HepG2 (cell line): ENCODE results near the gene ARHGEF10L. TPM values are rescaled to one million over a fixed set of nuclear protein-coding genes. Genes with fewer than 3 reads are reported as not detected.

Experiments used
- GABPA ChIP-seq, 2 experiments: IDR thresholded peaks; 2 replicates each; pipeline ENCODE4 v1.6.1; 2011 to 2016; ENCODE audit warnings: low read depth in 2 of 2, low read length in 1 of 2, missing biosample characterization in 1 of 2, missing genetic modification characterization in 1 of 2
- HOXA7 ChIP-seq: sonication (generic); formaldehyde crosslinking; IDR thresholded peaks from 2 replicates; pipeline ENCODE4 v1.8.1; 2022; ENCODE audit warnings: mild to moderate bottlenecking, missing genetic modification reagents, moderate library complexity
- LRRFIP1 ChIP-seq: sonication (generic); formaldehyde crosslinking; conservative IDR thresholded peaks from 2 replicates; pipeline ENCODE4 v1.4.0; 2020; ENCODE audit warnings: missing genetic modification reagents
- MBNL3 ChIP-seq: fragments of 250-450 bp; sonication (Bioruptor Pico); conservative IDR thresholded peaks from 2 replicates; pipeline ENCODE4 v1.8.0; 2022; ENCODE audit warnings: mild to moderate bottlenecking, inconsistent platforms
- NONO ChIP-seq, 2 experiments: fragments of 450-650 bp in 1 of 2; sonication (generic) in 1 of 2; formaldehyde crosslinking in 1 of 2; IDR thresholded peaks in 1 of 2; conservative IDR thresholded peaks in 1 of 2; 2 replicates each; pipeline versions ENCODE4 v1.6.1 to v1.8.0; 2017 to 2022; ENCODE audit warnings: mild to moderate bottlenecking in 1 of 2, missing genetic modification reagents in 1 of 2, moderate library complexity in 1 of 2
- TOPORS ChIP-seq: sonication (generic); formaldehyde crosslinking; IDR thresholded peaks from 2 replicates; pipeline ENCODE4 v1.8.0; 2023; ENCODE audit warnings: mild to moderate bottlenecking, missing genetic modification reagents
- ZFY ChIP-seq: sonication (generic); formaldehyde crosslinking; IDR thresholded peaks from 2 replicates; pipeline ENCODE4 v1.4.0; 2020; ENCODE audit warnings: missing genetic modification reagents
- ZNF230 ChIP-seq: sonication (generic); formaldehyde crosslinking; IDR thresholded peaks from 2 replicates; pipeline ENCODE4 v1.4.0; 2020; ENCODE audit warnings: mild to moderate bottlenecking, missing genetic modification reagents
- ZNF280D ChIP-seq: sonication (generic); formaldehyde crosslinking; IDR thresholded peaks from 2 replicates; pipeline ENCODE4 v1.5.1; 2020; ENCODE audit warnings: mild to moderate bottlenecking, missing genetic modification reagents
- ZNF350 ChIP-seq: sonication (generic); formaldehyde crosslinking; IDR thresholded peaks from 2 replicates; pipeline ENCODE4 v1.4.0; 2020; ENCODE audit warnings: mild to moderate bottlenecking, low read depth, missing genetic modification reagents, borderline replicate concordance
- ZNF777 ChIP-seq: sonication (generic); formaldehyde crosslinking; IDR thresholded peaks from 2 replicates; pipeline ENCODE4 v1.4.0; 2020; ENCODE audit warnings: missing genetic modification reagents
- ZSCAN12 ChIP-seq: sonication (generic); formaldehyde crosslinking; IDR thresholded peaks from 2 replicates; pipeline ENCODE4 v1.9.0; 2021; ENCODE audit warnings: mild to moderate bottlenecking, missing genetic modification reagents
- polyA plus RNA-seq, 8 experiments: library from polyadenylated mRNA; depleted of rRNA in 3 of 8; stranded (reverse) in 7 of 8; unstranded in 1 of 8; fragments of >200 nt; fragmentation: Illumina TruSeq in 4 of 8; extraction: Trizol in 4 of 8; gene quantifications; 2 replicates each; pipeline versions ENCODE4 v1.2.1 to v1.2.3, GENCODE V29; 2011 to 2016; ENCODE audit warnings: low read depth in 4 of 8, missing spikeins in 1 of 8, mixed read lengths in 1 of 8; ENCODE audit not compliant: insufficient read depth in 1 of 8
- total RNA-seq, 5 experiments: library from RNA; depleted of rRNA; stranded (reverse); fragments of >200 nt; fragmentation: Illumina TruSeq; extraction: Trizol; gene quantifications; 2 replicates each; pipeline ENCODE4 v1.2.3, GENCODE V29; 2016; ENCODE audit warnings: low read depth in 1 of 5
- TF ChIP-seq, protein P1 (sequence below): sonication (generic); formaldehyde crosslinking; IDR thresholded peaks from 2 replicates; pipeline ENCODE4 v1.8.1; 2023; ENCODE audit warnings: missing genetic modification reagents, inconsistent platforms, borderline replicate concordance
- TF ChIP-seq, protein P2 (sequence below): sonication (generic); formaldehyde crosslinking; IDR thresholded peaks from 2 replicates; pipeline ENCODE4 v1.8.1; 2022; ENCODE audit warnings: low read depth, mild to moderate bottlenecking, missing genetic modification reagents
- TF ChIP-seq, protein P3 (sequence below): sonication (generic); formaldehyde crosslinking; IDR thresholded peaks from 2 replicates; pipeline ENCODE4 v1.8.0; 2022; ENCODE audit warnings: mild to moderate bottlenecking, missing genetic modification reagents, moderate library complexity

Gene ARHGEF10L
- total and polyA plus RNA-seq, 2 of the 13 experiments (the other 11 are each of a cell fraction or from before 2014, with no cell fraction given): 46.5 to 78.3 TPM

DNA sequence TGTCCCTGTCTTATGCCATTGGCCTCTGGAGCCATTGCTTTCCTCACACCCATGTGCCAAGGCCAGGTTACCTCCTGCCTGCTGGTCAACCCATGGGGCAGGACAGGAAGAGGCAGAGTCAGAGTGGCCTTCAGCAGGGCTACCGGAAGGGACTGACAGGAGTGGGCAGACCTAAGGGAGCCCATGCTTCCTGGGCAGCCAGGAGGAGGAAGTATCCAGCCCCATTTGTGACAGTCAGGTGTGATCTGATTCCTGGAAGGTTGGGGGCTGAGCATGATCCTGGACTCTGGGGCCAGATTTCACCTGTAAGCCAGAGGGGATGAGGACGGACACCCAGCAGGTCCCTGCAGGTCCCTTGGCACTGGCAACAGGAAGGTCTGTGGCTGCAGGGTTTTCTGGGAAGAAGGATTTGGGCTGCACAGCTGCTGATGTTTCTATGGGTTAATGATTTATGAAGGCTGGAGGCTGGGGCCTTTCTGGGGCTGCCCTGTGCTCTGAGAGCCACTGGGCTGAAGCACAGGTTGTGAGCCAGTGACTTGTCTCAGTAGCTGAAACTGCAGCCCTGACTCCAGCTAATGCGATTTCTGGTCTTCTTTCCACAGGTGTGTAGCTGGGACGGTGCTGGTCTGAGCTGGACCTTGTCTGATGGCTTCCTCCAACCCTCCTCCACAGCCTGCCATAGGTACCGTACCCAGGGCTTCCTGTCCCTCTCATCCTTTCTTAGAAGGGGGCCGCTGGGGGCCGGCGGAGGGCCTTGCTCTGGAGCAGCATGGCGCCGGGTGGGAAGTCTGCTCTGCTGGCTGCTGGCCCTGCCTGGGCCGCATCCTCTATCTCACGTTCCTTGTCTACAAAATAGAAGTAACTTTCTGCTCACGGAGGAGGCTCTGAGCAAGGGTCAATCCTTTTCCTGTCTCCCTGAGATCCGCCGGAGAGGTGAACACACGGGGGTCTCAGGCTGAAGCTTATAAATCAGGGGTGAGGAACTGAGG is 40.7 kb downstream of the ARHGEF10L start (continued):
- TF ChIP-seq, protein P1, sequence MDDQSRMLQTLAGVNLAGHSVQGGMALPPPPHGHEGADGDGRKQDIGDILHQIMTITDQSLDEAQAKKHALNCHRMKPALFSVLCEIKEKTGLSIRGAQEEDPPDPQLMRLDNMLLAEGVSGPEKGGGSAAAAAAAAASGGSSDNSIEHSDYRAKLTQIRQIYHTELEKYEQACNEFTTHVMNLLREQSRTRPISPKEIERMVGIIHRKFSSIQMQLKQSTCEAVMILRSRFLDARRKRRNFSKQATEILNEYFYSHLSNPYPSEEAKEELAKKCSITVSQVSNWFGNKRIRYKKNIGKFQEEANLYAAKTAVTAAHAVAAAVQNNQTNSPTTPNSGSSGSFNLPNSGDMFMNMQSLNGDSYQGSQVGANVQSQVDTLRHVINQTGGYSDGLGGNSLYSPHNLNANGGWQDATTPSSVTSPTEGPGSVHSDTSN: no peak
- TF ChIP-seq, protein P2, sequence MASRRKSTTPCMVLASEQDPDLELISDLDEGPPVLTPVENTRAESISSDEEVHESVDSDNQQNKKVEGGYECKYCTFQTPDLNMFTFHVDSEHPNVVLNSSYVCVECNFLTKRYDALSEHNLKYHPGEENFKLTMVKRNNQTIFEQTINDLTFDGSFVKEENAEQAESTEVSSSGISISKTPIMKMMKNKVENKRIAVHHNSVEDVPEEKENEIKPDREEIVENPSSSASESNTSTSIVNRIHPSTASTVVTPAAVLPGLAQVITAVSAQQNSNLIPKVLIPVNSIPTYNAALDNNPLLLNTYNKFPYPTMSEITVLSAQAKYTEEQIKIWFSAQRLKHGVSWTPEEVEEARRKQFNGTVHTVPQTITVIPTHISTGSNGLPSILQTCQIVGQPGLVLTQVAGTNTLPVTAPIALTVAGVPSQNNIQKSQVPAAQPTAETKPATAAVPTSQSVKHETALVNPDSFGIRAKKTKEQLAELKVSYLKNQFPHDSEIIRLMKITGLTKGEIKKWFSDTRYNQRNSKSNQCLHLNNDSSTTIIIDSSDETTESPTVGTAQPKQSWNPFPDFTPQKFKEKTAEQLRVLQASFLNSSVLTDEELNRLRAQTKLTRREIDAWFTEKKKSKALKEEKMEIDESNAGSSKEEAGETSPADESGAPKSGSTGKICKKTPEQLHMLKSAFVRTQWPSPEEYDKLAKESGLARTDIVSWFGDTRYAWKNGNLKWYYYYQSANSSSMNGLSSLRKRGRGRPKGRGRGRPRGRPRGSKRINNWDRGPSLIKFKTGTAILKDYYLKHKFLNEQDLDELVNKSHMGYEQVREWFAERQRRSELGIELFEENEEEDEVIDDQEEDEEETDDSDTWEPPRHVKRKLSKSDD: no peak
- TF ChIP-seq ZFY (CRISPR knock-in tag): peak; percentile 86
- peak; percentile 67 for TF ChIP-seq GABPA (IDR thresholded peaks at IDR 0.05; ENCODE audit: low read depth, low read length)
- TF ChIP-seq GABPA (CRISPR knock-in tag; IDR thresholded peaks at IDR 0.05; ENCODE audit: low read depth): peak; percentile 89
- TF ChIP-seq ZNF350 (CRISPR knock-in tag): peak; percentile 52; the same call in 1 of the 2 replicates
- 0 out of 2 replicates have a peak, but pooled peaks have one; percentile 24 for TF ChIP-seq ZNF280D (CRISPR knock-in tag)
- no peak for TF ChIP-seq LRRFIP1
- no peak for TF ChIP-seq TOPORS (CRISPR knock-in tag)
- TF ChIP-seq MBNL3: no peak
- no peak for TF ChIP-seq ZNF230 (CRISPR knock-in tag)
- no peak for TF ChIP-seq HOXA7 (CRISPR knock-in tag)
- TF ChIP-seq NONO (IDR thresholded peaks at IDR 0.05): no peak
- TF ChIP-seq NONO (CRISPR knock-in tag; conservative IDR thresholded peaks at IDR 0.05): no peak; the same call in 1 of the 2 replicates
- TF ChIP-seq ZNF777 (CRISPR knock-in tag): peak; percentile 30; the same call in 1 of the 2 replicates
- TF ChIP-seq ZSCAN12 (CRISPR knock-in tag): 0 out of 2 replicates have a peak, but pooled peaks have one; percentile 50
- TF ChIP-seq, protein P3, sequence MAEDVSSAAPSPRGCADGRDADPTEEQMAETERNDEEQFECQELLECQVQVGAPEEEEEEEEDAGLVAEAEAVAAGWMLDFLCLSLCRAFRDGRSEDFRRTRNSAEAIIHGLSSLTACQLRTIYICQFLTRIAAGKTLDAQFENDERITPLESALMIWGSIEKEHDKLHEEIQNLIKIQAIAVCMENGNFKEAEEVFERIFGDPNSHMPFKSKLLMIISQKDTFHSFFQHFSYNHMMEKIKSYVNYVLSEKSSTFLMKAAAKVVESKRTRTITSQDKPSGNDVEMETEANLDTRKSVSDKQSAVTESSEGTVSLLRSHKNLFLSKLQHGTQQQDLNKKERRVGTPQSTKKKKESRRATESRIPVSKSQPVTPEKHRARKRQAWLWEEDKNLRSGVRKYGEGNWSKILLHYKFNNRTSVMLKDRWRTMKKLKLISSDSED (CRISPR knock-in tag): no peak
